Uterus (tissue), 4 donors: ENCODE measurements around the gene SLC28A3. TPM values are rescaled to one million over a fixed set of nuclear protein-coding genes. Genes with fewer than 3 reads are reported as not detected.

Experiments used
- DNase-seq, 2 donors: peaks; one replicate each; pipeline ENCODE4 v3.0.0-alpha.2; 2019 to 2020
- H3K27ac ChIP-seq, 2 donors: fragments of 200-600 bp; sonication (generic); 1 replicate in 1 of 2; 2 replicates in 1 of 2; pipeline ENCODE4 v1.5.1; 2016 to 2018
- H3K27me3 ChIP-seq, 2 donors: fragments of 200-600 bp; sonication (generic); one replicate each; pipeline ENCODE4 v1.5.1; 2018 to 2019; ENCODE audit warnings: control low read depth in 1 of 2
- H3K36me3 ChIP-seq, 2 donors: fragments of 200-600 bp; sonication (generic); one replicate each; pipeline ENCODE4 v1.5.1; 2019; ENCODE audit warnings: control low read depth in 1 of 2
- H3K4me1 ChIP-seq, 2 donors: fragments of 200-600 bp; sonication (generic); one replicate each; pipeline ENCODE4 v1.5.1; 2018 to 2019; ENCODE audit warnings: control low read depth in 1 of 2
- H3K4me3 ChIP-seq, 2 donors: fragments of 200-600 bp; sonication (generic); 1 replicate in 1 of 2; 2 replicates in 1 of 2; pipeline ENCODE4 v1.5.1; 2018 to 2019; ENCODE audit warnings: mild to moderate bottlenecking in 1 of 2
- H3K9me3 ChIP-seq, 2 donors: fragments of 200-600 bp; sonication (generic); one replicate each; pipeline ENCODE4 v1.5.1; 2019; ENCODE audit warnings: control low read depth in 1 of 2
- POLR2A ChIP-seq, 2 donors: fragments of 450-650 bp; IDR thresholded peaks; one replicate each; pipeline ENCODE4 v1.6.1; 2016; ENCODE audit warnings: antibody characterized with exemption in 2 of 2, mild to moderate bottlenecking in 1 of 2, moderate library complexity in 1 of 2
- intact Hi-C: fragments of 100-400 bp; cut with DNase I; formaldehyde crosslinking; loops from one replicate; pipeline ENCODE4 v1.15.1; 2023; ENCODE audit warnings: low total_unique reads
- total RNA-seq, 4 donors: library from RNA; depleted of rRNA in 3 of 4; stranded (reverse); fragments of >200 nt in 3 of 4; gene quantifications; one replicate each; pipeline versions ENCODE4 v1.1.0 to v1.2.4, GENCODE V29; 2014 to 2023
- TF ChIP-seq, protein P1 (sequence below), 4 experiments: fragments of 200-600 bp in 2 of 4; fragments of 450-650 bp in 2 of 4; sonication (generic) in 2 of 4; IDR thresholded peaks; one replicate each; pipeline ENCODE4 v1.5.1; 2016 to 2019; ENCODE audit warnings: antibody characterized with exemption in 4 of 4, mild to moderate bottlenecking in 2 of 4, moderate library complexity in 1 of 4
- donor health status: DM: yes; HTN: yes; CAD: no.

SLC28A3 gene
- total RNA-seq, 4 donors from 2014 or later, result 0.76 TPM; not detected in 3

DNA sequence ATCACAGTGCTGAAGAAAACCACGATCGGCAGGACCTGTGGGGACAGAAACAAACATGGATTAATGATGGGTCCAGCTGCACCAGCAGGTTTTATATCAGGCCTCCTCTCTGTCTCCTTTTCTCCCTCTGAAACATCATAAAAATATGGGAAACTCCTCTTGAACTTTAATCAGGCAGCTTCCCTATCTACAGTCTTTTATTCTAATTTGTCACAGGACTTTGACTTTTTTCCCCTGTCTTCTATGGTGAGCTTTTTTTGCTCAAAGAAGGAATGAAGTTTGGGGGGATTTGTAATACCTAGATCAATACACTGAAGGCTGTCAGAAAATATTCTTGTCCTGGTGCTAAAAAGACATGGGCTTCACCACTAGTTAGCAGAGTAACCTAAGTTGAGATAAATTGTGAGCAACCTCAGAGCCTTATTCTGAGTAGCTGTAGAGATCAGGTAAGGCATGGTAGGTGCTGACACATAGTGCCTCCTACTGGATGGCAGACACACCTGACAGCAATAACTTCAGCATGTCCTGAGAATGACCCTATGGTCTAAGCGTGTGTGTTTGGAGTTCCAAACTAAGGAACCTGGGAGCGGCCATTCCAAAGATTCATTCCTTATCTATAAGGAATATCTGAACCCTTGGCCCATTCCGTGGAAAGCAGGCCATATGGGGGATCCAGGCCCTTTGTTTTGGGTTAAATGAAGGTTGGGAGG is 46.2 kb downstream of the SLC28A3 start:
- no peak overlapping the region for H3K27ac ChIP-seq
- H3K27me3 ChIP-seq, result no peaks in the 10 kb centered on the region
- H3K4me1 ChIP-seq, result no peaks in the 10 kb centered on the region
- TF ChIP-seq POLR2A (IDR thresholded peaks at IDR 0.05), result no peak
- TF ChIP-seq, protein P1, sequence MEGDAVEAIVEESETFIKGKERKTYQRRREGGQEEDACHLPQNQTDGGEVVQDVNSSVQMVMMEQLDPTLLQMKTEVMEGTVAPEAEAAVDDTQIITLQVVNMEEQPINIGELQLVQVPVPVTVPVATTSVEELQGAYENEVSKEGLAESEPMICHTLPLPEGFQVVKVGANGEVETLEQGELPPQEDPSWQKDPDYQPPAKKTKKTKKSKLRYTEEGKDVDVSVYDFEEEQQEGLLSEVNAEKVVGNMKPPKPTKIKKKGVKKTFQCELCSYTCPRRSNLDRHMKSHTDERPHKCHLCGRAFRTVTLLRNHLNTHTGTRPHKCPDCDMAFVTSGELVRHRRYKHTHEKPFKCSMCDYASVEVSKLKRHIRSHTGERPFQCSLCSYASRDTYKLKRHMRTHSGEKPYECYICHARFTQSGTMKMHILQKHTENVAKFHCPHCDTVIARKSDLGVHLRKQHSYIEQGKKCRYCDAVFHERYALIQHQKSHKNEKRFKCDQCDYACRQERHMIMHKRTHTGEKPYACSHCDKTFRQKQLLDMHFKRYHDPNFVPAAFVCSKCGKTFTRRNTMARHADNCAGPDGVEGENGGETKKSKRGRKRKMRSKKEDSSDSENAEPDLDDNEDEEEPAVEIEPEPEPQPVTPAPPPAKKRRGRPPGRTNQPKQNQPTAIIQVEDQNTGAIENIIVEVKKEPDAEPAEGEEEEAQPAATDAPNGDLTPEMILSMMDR (IDR thresholded peaks at IDR 0.05), result no peak
- no peak overlapping the region for H3K4me3 ChIP-seq
- no peaks in the 10 kb centered on the region for H3K9me3 ChIP-seq
- intact Hi-C loops, result no loop called here
- H3K36me3 ChIP-seq, result no peaks in the 10 kb centered on the region
- no peak for DNase-seq

DNA sequence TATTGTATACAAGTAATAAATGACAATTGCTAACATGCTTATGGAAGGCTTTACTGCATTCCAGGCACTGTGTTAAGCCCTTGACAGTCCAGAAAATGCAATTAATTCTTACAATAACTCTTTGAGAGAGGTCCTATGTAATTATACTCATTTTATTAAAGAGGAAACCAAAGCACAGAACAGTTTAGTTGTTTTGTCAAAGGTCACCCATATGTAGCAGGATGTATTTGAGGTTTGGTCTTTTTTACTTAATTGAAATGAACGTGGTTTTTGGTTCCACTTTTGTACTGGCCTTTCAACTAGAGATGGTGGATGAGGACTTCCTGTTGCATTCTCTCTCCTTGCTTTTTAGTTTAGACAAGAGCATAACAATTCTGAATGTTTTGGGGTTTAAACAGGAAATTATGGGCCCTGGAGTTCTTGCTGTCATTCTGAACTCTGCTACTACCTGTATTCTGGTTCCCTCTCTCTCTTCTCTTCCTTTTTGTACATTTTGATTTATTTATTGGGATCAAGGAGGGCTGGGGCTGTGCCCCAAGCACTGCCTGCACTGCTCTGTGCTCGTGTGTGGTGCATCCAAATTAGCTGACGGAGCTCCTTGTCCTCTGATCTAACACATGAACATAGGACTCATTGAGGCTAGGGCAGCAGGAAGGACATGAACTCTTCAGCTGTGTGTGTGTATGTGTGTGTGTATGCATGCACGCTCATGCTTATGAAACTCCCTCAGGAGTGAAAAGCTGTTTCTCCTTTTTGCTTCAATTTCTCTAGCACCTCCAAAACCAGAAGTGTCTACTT is 47.4 kb downstream of the SLC28A3 start:
- Histone ChIP-seq H3K9me3 (no peaks in the 10 kb centered on the region), H3K4me3 (no peak overlapping the region), H3K27ac (no peak overlapping the region), H3K4me1 (no peaks in the 10 kb centered on the region), H3K27me3 (no peaks in the 10 kb centered on the region), H3K36me3 (no peaks in the 10 kb centered on the region)
- no peak for TF ChIP-seq POLR2A (IDR thresholded peaks at IDR 0.05)
- TF ChIP-seq, protein P1 (IDR thresholded peaks at IDR 0.05), result no peak
- no peak for DNase-seq
- intact Hi-C loops, result no loop called here

DNA sequence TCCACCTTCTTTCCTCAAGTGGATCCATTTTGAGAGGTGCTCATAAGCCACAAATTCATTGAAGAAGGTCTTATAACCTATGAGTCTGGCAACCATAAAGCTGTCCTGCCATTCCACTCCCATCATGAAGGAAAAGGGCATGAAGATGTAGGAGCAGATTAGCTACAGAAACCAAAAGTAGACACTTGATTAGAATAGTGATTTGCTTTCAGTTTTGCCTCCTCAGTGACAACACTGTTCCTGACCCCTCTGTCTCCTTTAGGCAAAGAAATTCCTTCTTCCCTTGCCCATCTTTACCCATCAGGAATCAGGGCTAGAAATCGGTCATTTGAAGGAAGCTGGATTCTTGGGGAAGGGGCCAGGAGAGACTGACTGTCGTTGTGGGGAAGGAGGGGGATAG is 55.2 kb downstream of the SLC28A3 start:
- DNase-seq, result no peak
- H3K27me3 ChIP-seq, result no peaks in the 10 kb centered on the region
- H3K9me3 ChIP-seq, result no peaks in the 10 kb centered on the region
- H3K36me3 ChIP-seq, result no peaks in the 10 kb centered on the region
- no peaks in the 10 kb centered on the region for H3K4me1 ChIP-seq
- no peak for TF ChIP-seq POLR2A (IDR thresholded peaks at IDR 0.05)
- TF ChIP-seq, protein P1 (IDR thresholded peaks at IDR 0.05), result no peak
- H3K4me3 ChIP-seq, result no peak overlapping the region
- intact Hi-C loops, result no loop called here
- H3K27ac ChIP-seq, result no peak overlapping the region

DNA sequence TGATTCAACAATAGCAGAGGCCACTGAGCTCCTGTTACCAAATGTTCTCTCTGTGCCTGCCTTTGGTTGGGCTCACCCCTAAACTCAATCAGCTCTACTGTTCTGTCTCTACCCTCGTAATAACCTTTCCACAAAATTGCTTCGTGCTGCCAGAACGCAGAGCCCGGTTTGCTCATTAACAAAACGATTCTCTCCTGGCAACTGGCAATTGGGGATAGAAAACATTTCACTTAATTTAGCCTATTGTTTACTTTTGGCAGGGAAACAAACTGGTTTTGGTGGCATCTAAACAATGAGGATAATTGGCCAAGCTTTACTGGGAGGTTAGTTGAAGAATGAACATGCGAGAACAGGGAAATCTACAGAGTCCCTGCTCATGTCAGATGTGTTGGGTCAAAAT is 56.6 kb downstream of the SLC28A3 start:
- intact Hi-C loops, result no loop called here
- TF ChIP-seq, protein P1 (IDR thresholded peaks at IDR 0.05), result no peak
- TF ChIP-seq POLR2A (IDR thresholded peaks at IDR 0.05), result no peak

DNA sequence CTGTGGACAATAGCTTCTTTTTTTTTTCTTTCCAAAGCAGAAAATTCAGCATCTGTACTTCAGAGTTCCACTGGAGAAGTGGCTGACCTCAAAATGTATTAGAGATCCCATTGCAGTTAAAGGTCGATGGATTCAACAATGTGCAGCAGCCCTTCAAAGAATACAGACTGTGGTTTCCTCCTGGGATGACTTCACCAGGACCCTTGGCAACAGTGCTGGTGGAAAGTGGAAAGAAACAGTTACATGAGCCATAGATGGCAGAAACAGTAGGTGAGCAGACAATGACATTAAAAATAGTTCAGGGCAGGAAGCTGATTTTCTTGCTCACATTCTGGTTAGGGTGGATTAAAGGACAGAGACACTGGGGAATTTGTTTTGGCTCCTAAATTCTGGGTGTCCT is 62.4 kb downstream of the SLC28A3 start:
- intact Hi-C loops, result no loop called here

More for the DNA sequence above, 56.6 kb downstream of the SLC28A3 start:
- Histone ChIP-seq H3K27ac (peak overlapping the region in 1 of 2 donors; percentile 2), H3K4me1 (no peaks in the 10 kb centered on the region), H3K36me3 (no peaks in the 10 kb centered on the region), H3K4me3 (no peak overlapping the region), H3K9me3 (no peaks in the 10 kb centered on the region), H3K27me3 (no peaks in the 10 kb centered on the region)
- no peak for DNase-seq

More for the DNA sequence above, 62.4 kb downstream of the SLC28A3 start:
- no peaks in the 10 kb centered on the region for H3K9me3 ChIP-seq
- H3K27ac ChIP-seq, result no peak overlapping the region
- no peaks in the 10 kb centered on the region for H3K4me1 ChIP-seq
- no peaks in the 10 kb centered on the region for H3K27me3 ChIP-seq
- TF ChIP-seq, protein P1 (IDR thresholded peaks at IDR 0.05), result no peak
- no peak for TF ChIP-seq POLR2A (IDR thresholded peaks at IDR 0.05)
- H3K36me3 ChIP-seq, result no peaks in the 10 kb centered on the region
- no peak for DNase-seq
- no peak overlapping the region for H3K4me3 ChIP-seq
